Fibroblast of villous mesenchyme (primary cell): ENCODE measurements around the gene OR52N2. TPM values are rescaled to one million over a fixed set of nuclear protein-coding genes. Genes with fewer than 3 reads are reported as not detected.

Experiments used
- DNase-seq: peaks from one replicate; pipeline ENCODE4 v3.0.0-alpha.2; 2010; ENCODE audit warnings: low read depth
- H3K4me3 ChIP-seq: 2 replicates; pipeline ENCODE4 v1.5.1; 2011; ENCODE audit warnings: low read depth, mild to moderate bottlenecking, low read length
- CTCF ChIP-seq: IDR thresholded peaks from 2 replicates; pipeline ENCODE4 v1.5.1; 2012; ENCODE audit warnings: low read depth, mild to moderate bottlenecking, low read length; ENCODE audit not compliant: insufficient read depth
- total RNA-seq: library from RNA; depleted of rRNA; stranded (reverse); fragments of >200 nt; gene quantifications from 2 replicates; pipeline ENCODE4 v1.2.3, GENCODE V29; 2012

OR52N2 gene
- total RNA-seq, 1 donor = not detected

- no peak overlapping the region for H3K4me3 ChIP-seq
- TF ChIP-seq CTCF = no peak
- no peak for DNase-seq
These were observed 24.7 kb downstream of the OR52N2 start for GRCh38 chr11:5833446-5833845.

GRCh38 chr11:5837695-5838094 lies 29.0 kb downstream of the OR52N2 start:
- no peak for TF ChIP-seq CTCF
- no peak overlapping the region for H3K4me3 ChIP-seq
- DNase-seq = no peak

- DNase-seq = no peak
- TF ChIP-seq CTCF = no peak
- no peak within 1 kb of the TSS for H3K4me3 ChIP-seq
These were observed 33.1 kb downstream of the OR52N2 start, which contains the start of gene OR52E6 for GRCh38 chr11:5841797-5842196. Gene OR52E6 (minus strand): TSS chr11:5841897. CDS start chr11:5841897, 0 bp downstream.

GRCh38 chr11:5846701-5847100 lies 38.0 kb downstream of the OR52N2 start:
- no peak overlapping the region for H3K4me3 ChIP-seq
- DNase-seq = no peak
- no peak for TF ChIP-seq CTCF

GRCh38 chr11:5847711-5848110 lies 39.0 kb downstream of the OR52N2 start:
- no peak for DNase-seq
- TF ChIP-seq CTCF = no peak
- no peak overlapping the region for H3K4me3 ChIP-seq

GRCh38 chr11:5851002-5851401 lies 42.3 kb downstream of the OR52N2 start:
- no peak for DNase-seq
- TF ChIP-seq CTCF = no peak
- no peak overlapping the region for H3K4me3 ChIP-seq

- no peak for TF ChIP-seq CTCF
- no peak within 1 kb of the TSS for H3K4me3 ChIP-seq
- DNase-seq = no peak
These were observed 48.9 kb downstream of the OR52N2 start, which contains the start of gene OR52E8 for GRCh38 chr11:5857590-5857989. Gene OR52E8 (minus strand): TSS chr11:5857690. CDS start chr11:5857690, 0 bp downstream.
